Frontal cortex (tissue), 4 donors: ENCODE data around the gene ZNF740. TPM values are rescaled to one million over a fixed set of nuclear protein-coding genes. Genes with fewer than 3 reads are reported as not detected.

ENCODE experiments used
- DNase-seq, 2 donors: peaks; one replicate each; pipeline ENCODE4 v3.0.0; 2012; ENCODE audit warnings: low spot score in 2 of 2
- FAIRE-seq: peaks from 2 replicates; lab custom pipeline; 2012; peaks lifted over from hg19 to GRCh38; lab: Jason Lieb, UNC
- small RNA-seq: library from RNA; depleted of rRNA; stranded (forward); fragments of <200 nt; gene quantifications from one replicate; pipeline ENCODE3, GENCODE V24; 2014
- total RNA-seq: library from RNA; depleted of rRNA; stranded (reverse); fragments of >200 nt; gene quantifications from one replicate; pipeline ENCODE4 v1.2.3, GENCODE V29; 2014
- donor health status: control.
- donor health status: control.
- donor health status: control.

The ZNF740 gene
- total RNA-seq, 1 donor from 2014 or later, result 17.1 TPM

DNA sequence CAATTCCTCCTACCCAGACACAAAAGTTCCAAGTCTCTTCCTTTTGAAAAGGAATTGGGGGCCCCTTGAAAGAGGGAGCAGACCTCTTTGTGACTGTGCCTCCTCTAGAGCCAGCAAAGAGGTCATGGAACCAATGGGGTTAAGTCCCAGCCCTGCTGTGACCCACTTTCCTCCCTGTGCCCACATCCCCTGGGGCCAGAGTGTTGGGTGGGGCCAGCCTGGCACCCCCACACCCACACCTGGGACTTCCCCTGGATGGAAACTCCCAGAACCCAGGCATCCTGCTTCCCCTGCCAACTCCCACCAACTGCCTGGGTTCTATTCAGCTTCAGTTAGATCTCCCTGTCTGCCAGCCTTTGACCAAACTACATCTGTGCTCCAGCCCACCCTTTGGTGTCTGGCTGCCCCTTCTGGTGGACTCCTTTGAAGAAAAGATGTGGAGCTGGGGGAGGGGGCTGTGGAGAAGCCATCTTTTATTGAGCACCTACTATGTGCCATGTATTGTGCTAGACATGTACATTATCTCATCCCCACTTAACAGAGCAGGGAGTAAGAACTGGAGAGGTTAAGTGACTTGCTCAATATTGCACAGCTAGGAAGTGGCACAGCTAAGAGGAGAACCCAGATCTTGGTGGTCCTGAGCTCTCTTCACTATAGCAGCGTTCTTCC, 56.1 kb downstream of the ZNF740 start:
- DNase-seq, result no peak
- FAIRE-seq, result no peak

GRCh38 chr12:53239643-53240258, 59.2 kb downstream of the ZNF740 start:
- no peak for DNase-seq
- no peak for FAIRE-seq

DNA sequence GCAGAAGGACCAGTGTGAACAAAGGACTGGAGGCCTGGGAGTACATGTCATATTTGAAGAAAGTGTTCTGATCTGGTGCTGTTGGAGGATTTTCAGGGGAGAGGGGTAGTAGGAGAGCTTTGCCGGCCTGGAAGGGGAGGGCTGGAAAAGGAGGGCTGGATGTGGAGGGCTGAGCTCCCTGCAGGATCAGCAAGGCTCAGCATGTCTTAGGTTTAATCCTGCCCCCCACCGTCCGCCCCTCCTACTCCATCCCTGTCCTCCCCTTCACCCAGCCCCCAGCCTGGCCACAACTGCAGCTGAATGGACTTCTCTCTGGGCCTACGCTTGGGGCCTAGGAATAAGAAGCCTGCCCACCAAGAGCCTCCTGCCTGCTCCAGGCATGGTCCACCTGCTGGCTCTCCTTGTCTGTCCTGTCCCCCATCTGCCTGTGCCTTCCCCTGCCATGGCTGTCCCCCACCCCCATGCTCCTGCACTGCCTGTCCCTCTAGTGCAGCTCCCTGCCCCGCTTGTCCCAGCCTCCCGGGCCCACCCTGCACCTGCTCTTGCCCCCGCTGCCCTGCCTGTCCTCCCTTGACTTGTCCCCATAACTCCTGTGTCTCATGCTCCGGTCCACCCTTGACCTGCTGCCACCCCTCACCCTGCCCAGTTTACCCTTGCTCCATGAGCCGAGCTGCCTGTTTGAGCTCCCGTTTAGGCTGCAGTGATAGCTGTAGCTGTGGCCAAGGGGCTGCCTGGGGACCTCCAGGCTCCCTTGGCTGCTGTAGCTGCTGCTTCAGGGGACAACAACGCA, 61.3 kb downstream of the ZNF740 start:
- no peak for DNase-seq
- FAIRE-seq, result no peak

DNA sequence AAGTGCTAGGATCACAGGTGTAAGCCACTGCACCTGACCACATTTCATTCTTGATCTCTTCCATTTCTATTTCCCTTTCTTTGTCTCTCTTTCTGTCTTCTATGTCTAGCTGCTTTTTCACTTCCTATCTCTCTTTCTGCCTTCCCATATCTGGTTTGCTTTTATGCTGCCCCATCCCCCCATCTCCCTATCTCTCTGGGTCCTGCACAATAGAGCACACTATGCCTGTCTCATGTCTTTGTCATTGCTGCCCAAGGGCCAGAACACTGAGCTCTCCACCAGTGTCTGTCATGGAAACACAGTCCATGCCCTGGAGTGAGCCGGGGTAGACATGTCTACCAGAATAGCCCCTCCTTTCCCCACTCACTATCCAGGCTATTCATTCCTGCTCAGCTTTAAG, 63.8 kb downstream of the ZNF740 start:
- DNase-seq (no peak), FAIRE-seq (no peak)

Small RNA genes within 50 kb of the gene (small RNA-seq; reads per million reads assigned to genes)
- gene HIGD1AP1 (not detected), gene RNU6-333P (not detected)

Other genes starting within 250 kb of the ZNF740 start
- gene KRT18, start 231.6 kb upstream of the ZNF740 start, total RNA-seq, result 2.4 TPM
- 1,330 TPM for gene EIF4B, start 174.3 kb upstream of the ZNF740 start, total RNA-seq
- gene TNS2, start 130.7 kb upstream of the ZNF740 start, total RNA-seq, result 11.4 TPM
- 22.4 TPM for gene SPRYD3, start 101.3 kb upstream of the ZNF740 start, total RNA-seq
- gene IGFBP6, start 83.1 kb upstream of the ZNF740 start, total RNA-seq, result 9.0 TPM
- under 0.01 TPM for gene SOAT2, start 77.2 kb upstream of the ZNF740 start, total RNA-seq
- 11.8 TPM for gene CSAD, start 203 bp downstream of the ZNF740 start, total RNA-seq
- gene ITGB7, start 26.5 kb downstream of the ZNF740 start, total RNA-seq, result not detected
- gene RARG, start 51.5 kb downstream of the ZNF740 start, total RNA-seq, result 1.6 TPM
- 1.2 TPM for gene ESPL1, start 87.6 kb downstream of the ZNF740 start, total RNA-seq
- gene PFDN5, start 114.8 kb downstream of the ZNF740 start, total RNA-seq, result 538 TPM
- gene MYG1, start 119.0 kb downstream of the ZNF740 start, total RNA-seq, result 45.7 TPM
- 34.2 TPM for gene AAAS, start 140.9 kb downstream of the ZNF740 start, total RNA-seq
- gene SP7, start 155.6 kb downstream of the ZNF740 start, total RNA-seq, result under 0.01 TPM
- 8.2 TPM for gene SP1, start 199.5 kb downstream of the ZNF740 start, total RNA-seq
- not detected for gene AMHR2, start 243.1 kb downstream of the ZNF740 start, total RNA-seq